ENCODE results near the gene MYLK3.

MYLK3 gene

GRCh38 chr16:46746821-46747776 lies 1.0 kb downstream of the MYLK3 start:
- H3K4me3 ChIP-seq (ENCODE audit: low read depth, low read length) = no peak overlapping the region
- no peak for TF ChIP-seq CTCF (IDR thresholded peaks at IDR 0.05; ENCODE audit: low read depth, low read length, missing control alignments)
- DNase-seq (ENCODE audit: low read depth) = no peak

- H3K4me3 ChIP-seq (ENCODE audit: low read depth, low read length) = no peak overlapping the region
- no peak for DNase-seq (ENCODE audit: low read depth)
- no peak for TF ChIP-seq CTCF (IDR thresholded peaks at IDR 0.05; ENCODE audit: low read depth, low read length, missing control alignments)
Measured at GRCh38 chr16:46745617-46746016, 2.5 kb downstream of the MYLK3 start.

GRCh38 chr16:46743232-46743719 lies 4.9 kb downstream of the MYLK3 start:
- H3K4me3 ChIP-seq (ENCODE audit: low read depth, low read length) = no peak overlapping the region
- no peak for TF ChIP-seq CTCF (IDR thresholded peaks at IDR 0.05; ENCODE audit: low read depth, low read length, missing control alignments)
- DNase-seq (ENCODE audit: low read depth) = no peak

GRCh38 chr16:46739934-46740333 lies 8.2 kb downstream of the MYLK3 start:
- H3K4me3 ChIP-seq (ENCODE audit: low read depth, low read length) = no peak overlapping the region
- no peak for TF ChIP-seq CTCF (IDR thresholded peaks at IDR 0.05; ENCODE audit: low read depth, low read length, missing control alignments)
- no peak for DNase-seq (ENCODE audit: low read depth)

GRCh38 chr16:46737621-46738214 lies 10.4 kb downstream of the MYLK3 start:
- no peak for DNase-seq (ENCODE audit: low read depth)
- TF ChIP-seq CTCF (IDR thresholded peaks at IDR 0.05; ENCODE audit: low read depth, low read length, missing control alignments) = no peak
- H3K4me3 ChIP-seq (ENCODE audit: low read depth, low read length) = no peak overlapping the region

GRCh38 chr16:46736695-46737094 lies 11.4 kb downstream of the MYLK3 start:
- TF ChIP-seq CTCF (IDR thresholded peaks at IDR 0.05; ENCODE audit: low read depth, low read length, missing control alignments) = no peak
- no peak for DNase-seq (ENCODE audit: low read depth)

More at GRCh38 chr16:46736695-46737094, 11.4 kb downstream of the MYLK3 start:
- no peak overlapping the region for H3K4me3 ChIP-seq (ENCODE audit: low read depth, low read length)

Data from GM12864 (cell line).